AG09309 (cell line): Measurements from ENCODE around the gene INPP5F.
A peak's percentile ranks its signal among the peaks of the same experiment; 100 is the strongest.

Source experiments
- DNase-seq: peaks from one replicate; pipeline ENCODE4 v3.0.0-alpha.2; 2010; ENCODE audit warnings: low read depth
- H3K4me3 ChIP-seq: 2 replicates; pipeline ENCODE4 v1.5.1; 2011; ENCODE audit warnings: mild to moderate bottlenecking, low read depth, low read length, moderate library complexity; ENCODE audit not compliant: control insufficient read depth
- CTCF ChIP-seq: IDR thresholded peaks from 2 replicates; pipeline ENCODE4 v1.5.1; 2011; ENCODE audit warnings: mild to moderate bottlenecking, low read depth, low read length, inconsistent platforms; ENCODE audit not compliant: insufficient read depth, control insufficient read depth; ENCODE audit errors: missing control alignments

Gene INPP5F

GRCh38 chr10:119686465-119687191 lies 39.2 kb upstream of the INPP5F start:
- H3K4me3 ChIP-seq: peak overlapping the region; percentile 17
- peak; percentile 87 for TF ChIP-seq CTCF
- peak; percentile 66 for DNase-seq

- TF ChIP-seq CTCF: no peak
- no peak for DNase-seq
- peak overlapping the region; percentile 17 for H3K4me3 ChIP-seq
Measured at GRCh38 chr10:119687192-119688032, 38.4 kb upstream of the INPP5F start.

GRCh38 chr10:119688033-119688508 lies 37.8 kb upstream of the INPP5F start:
- no peak for TF ChIP-seq CTCF
- no peak for DNase-seq
- no peak overlapping the region for H3K4me3 ChIP-seq

- TF ChIP-seq CTCF: no peak
- no peak overlapping the region for H3K4me3 ChIP-seq
- DNase-seq: no peak
Measured at GRCh38 chr10:119689016-119689580, 36.8 kb upstream of the INPP5F start.

GRCh38 chr10:119691726-119692125 lies 34.1 kb upstream of the INPP5F start:
- no peak for DNase-seq
- TF ChIP-seq CTCF: no peak
- no peak overlapping the region for H3K4me3 ChIP-seq

- DNase-seq: no peak
- no peak overlapping the region for H3K4me3 ChIP-seq
- TF ChIP-seq CTCF: no peak
Measured at GRCh38 chr10:119693262-119693957, 32.4 kb upstream of the INPP5F start.
